Skeletal muscle satellite cell (primary cell): Measurements from ENCODE around the gene ZDHHC14.

Experiments used
- H3K27me3 ChIP-seq: 2 replicates; pipeline ENCODE4 v1.7.0; 2013; ENCODE audit warnings: low read length; ENCODE audit not compliant: control insufficient read depth, insufficient read depth
- H3K36me3 ChIP-seq: 2 replicates; pipeline ENCODE4 v1.7.0; 2013; ENCODE audit warnings: mild to moderate bottlenecking, control low read depth, low read length; ENCODE audit not compliant: insufficient read depth
- H3K4me1 ChIP-seq: 2 replicates; pipeline ENCODE4 v1.7.0; 2013; ENCODE audit warnings: low read length; ENCODE audit not compliant: control insufficient read depth, insufficient read depth
- H3K4me2 ChIP-seq: 2 replicates; pipeline ENCODE4 v1.7.0; 2013; ENCODE audit warnings: mild to moderate bottlenecking, low read length
- H3K4me3 ChIP-seq: 2 replicates; pipeline ENCODE4 v1.7.0; 2013; ENCODE audit warnings: low read length
- H3K9ac ChIP-seq: 2 replicates; pipeline ENCODE4 v1.7.0; 2013; ENCODE audit warnings: mild to moderate bottlenecking, low read depth, low read length, moderate library complexity
- H3K9me3 ChIP-seq: replicated peaks from 2 replicates; pipeline ENCODE4 v1.7.0; 2013; ENCODE audit warnings: mild to moderate bottlenecking, control low read depth, low read length

ZDHHC14 gene

DNA sequence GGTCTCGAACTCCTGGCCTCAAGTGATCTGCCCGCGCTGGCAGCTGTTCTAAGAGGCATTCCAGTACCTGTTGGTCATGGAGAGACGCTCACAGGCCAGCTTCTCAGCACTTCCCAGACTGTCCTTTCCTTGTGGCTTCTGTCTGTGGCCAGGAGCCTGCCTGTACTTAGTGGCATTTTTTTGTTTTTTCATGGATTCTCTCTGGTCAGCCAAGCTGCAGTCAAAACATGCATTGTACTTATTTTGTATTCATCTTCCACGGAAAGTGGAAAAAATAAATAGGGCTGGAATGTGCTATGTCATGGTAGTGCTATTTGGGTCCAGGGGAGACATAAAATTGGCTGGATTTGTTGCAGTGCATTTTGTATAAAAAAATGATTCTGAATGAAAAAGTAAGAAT lies 29.1 kb downstream of the ZDHHC14 start:
- no peak overlapping the region for H3K4me3 ChIP-seq
- H3K9me3 ChIP-seq = no peaks in the 10 kb centered on the region
- H3K36me3 ChIP-seq = no peaks in the 10 kb centered on the region
- H3K9ac ChIP-seq = no peak overlapping the region
- H3K4me1 ChIP-seq = no peaks in the 10 kb centered on the region
- H3K27me3 ChIP-seq = no peaks in the 10 kb centered on the region
- H3K4me2 ChIP-seq = no peak overlapping the region

DNA sequence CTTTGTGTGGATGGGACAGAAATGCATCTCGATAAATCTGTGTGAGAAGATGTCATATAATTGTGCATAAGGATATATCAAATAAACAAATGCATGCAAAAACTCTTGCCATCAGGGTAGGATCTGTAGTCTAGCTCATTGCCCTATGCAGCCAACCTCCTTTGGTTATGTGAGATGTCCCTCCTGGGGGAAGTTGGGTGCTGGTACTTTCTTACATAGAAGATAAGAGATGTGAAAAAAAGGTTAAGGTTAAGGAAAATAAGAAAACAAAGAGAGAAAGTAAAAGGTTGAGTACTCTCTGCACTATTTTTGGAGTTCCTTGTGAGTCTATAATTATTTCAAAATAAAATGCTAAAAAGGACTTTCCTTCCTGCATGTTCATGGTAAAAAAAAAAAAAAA lies 30.4 kb downstream of the ZDHHC14 start:
- no peaks in the 10 kb centered on the region for H3K27me3 ChIP-seq
- no peak overlapping the region for H3K4me3 ChIP-seq
- H3K9me3 ChIP-seq = no peaks in the 10 kb centered on the region
- H3K36me3 ChIP-seq = no peaks in the 10 kb centered on the region
- no peak overlapping the region for H3K9ac ChIP-seq
- no peaks in the 10 kb centered on the region for H3K4me1 ChIP-seq
- H3K4me2 ChIP-seq = no peak overlapping the region

DNA sequence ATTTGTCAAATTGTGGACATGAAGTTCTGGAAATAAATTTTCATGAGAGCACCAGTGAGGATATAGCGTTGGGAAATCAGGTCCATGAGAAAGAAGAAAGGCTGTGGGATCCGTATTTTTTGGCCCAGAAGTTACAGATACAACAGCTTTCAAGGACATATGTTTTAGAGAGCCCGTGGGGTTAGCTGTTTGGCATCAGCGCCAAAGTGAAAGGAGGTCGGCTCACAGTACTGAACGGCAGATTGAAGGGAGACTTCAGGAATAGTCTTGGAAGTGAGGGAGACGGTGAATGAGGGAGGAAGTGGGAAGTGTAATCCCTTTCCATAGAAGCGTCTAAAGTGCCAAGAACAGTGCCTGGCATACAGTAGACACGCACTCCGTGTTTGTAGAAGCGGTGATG lies 31.8 kb downstream of the ZDHHC14 start:
- no peaks in the 10 kb centered on the region for H3K4me1 ChIP-seq

DNA sequence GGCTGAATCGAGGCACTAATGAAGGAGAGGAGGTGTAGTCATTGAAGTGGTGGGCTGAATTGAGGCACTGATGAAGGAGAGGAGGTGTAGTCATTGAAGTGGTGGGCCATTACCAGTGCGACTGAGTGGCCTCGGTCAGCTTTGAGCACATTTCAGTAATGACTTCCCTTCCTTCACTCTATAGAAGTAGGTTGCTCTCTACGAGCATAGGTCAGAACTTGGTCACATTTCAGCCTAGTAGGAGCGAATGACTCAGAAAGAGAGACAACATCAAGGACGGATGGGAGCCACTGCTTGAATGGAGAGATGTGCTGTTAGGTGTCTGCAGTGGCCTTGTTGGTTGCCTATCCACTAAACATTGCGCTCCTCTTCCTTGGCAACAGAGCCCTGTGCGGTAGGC lies 39.5 kb downstream of the ZDHHC14 start:
- no peak overlapping the region for H3K4me3 ChIP-seq
- H3K9ac ChIP-seq = no peak overlapping the region
- no peak overlapping the region for H3K4me2 ChIP-seq
- no peaks in the 10 kb centered on the region for H3K36me3 ChIP-seq
- no peaks in the 10 kb centered on the region for H3K27me3 ChIP-seq
- H3K4me1 ChIP-seq = no peaks in the 10 kb centered on the region
- no peaks in the 10 kb centered on the region for H3K9me3 ChIP-seq

More for the DNA sequence above, 31.8 kb downstream of the ZDHHC14 start:
- Histone ChIP-seq H3K4me2 (no peak overlapping the region), H3K36me3 (no peaks in the 10 kb centered on the region), H3K9ac (no peak overlapping the region), H3K27me3 (no peaks in the 10 kb centered on the region), H3K9me3 (no peaks in the 10 kb centered on the region), H3K4me3 (no peak overlapping the region)

DNA sequence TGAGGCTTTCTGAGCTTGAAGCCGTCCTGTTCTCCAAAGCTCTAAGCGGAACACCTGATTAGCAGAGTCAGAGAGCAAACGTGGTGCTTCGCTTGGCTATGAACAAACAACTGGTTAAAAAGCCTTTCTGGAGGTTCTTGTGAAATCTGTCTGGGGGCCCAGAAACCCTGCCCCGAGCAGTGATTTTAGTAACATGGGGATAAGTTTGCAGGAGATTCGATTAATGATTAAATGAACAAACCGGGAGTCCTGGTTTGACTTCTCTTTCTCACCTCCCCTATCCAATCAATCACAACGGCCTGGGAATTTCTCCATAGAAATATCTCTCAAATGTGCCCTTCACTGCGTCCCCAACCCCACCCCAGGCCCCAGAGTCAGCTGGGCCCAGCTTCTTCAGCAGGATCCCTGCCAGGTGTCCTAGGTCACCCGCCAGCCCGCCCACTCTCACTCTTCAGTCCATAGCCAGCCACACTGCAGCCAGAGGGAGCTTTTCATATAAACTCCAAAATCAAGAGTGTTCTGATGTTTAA lies 43.6 kb downstream of the ZDHHC14 start:
- Histone ChIP-seq H3K9me3 (no peaks in the 10 kb centered on the region), H3K4me1 (no peaks in the 10 kb centered on the region), H3K36me3 (no peaks in the 10 kb centered on the region), H3K4me2 (no peak overlapping the region), H3K9ac (no peak overlapping the region), H3K4me3 (no peak overlapping the region), H3K27me3 (peaks cover 2% of the 10 kb centered on the region)

DNA sequence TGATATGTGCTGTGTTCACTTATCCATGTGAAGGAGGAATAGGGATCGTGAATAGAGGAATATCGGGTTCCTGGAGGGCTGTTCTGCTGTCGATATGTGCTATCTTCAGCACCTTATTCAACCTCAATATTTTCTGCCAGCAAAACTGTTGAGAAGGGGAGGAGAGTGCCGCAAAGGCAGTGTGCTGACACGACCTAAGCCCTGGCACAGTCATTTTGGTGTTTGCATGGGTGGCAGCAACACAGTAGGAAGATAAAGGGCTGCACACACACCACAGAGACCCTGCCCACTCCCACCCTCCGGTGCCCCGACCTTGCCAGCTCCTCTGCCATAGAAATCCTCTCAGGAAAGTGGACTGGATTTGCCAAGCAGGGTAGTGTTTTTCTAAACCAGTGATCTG lies 47.0 kb downstream of the ZDHHC14 start:
- no peak overlapping the region for H3K9ac ChIP-seq
- H3K36me3 ChIP-seq = no peaks in the 10 kb centered on the region
- no peak overlapping the region for H3K4me2 ChIP-seq
- H3K4me3 ChIP-seq = no peak overlapping the region
- H3K27me3 ChIP-seq = peaks cover 2% of the 10 kb centered on the region
- H3K4me1 ChIP-seq = no peaks in the 10 kb centered on the region
- no peaks in the 10 kb centered on the region for H3K9me3 ChIP-seq

DNA sequence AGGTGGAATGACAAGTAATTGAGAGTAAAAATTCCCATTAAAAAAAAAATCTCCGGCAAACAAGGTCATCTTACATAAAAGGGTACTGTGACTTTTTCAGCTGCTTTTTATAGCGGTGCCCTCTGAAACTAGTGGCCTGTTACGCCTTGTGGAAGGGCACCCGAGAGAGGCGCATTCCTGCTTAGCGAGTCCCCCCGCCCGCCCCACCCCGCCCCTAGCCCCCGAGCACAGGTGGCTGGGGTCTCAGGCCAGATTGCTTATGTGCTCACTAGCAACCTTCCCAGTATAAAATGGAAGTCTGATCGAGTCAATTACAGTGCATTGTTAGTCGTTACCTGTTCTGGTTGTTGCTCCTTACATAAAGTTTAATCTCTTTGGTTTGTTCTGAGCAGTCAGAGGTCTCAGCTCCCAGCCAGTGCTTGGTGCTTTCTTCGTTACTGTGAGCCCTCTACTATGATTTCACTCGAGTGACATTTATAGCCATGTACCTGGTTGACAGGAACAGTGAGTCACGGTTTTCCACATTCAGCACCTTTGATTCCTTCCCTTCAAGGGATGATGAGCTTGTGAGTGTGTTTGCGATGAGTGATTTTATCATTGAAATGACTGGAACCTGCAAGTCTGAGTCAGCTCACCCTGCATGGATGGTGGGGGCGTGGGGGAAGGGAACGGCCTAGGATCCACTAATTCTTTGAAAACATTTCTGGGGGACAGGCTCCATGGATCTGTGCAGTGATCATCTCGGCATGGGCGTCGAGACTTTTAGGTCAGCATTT lies 47.6 kb downstream of the ZDHHC14 start:
- Histone ChIP-seq H3K27me3 (peaks cover 2% of the 10 kb centered on the region), H3K4me3 (no peak overlapping the region), H3K36me3 (no peaks in the 10 kb centered on the region), H3K4me1 (no peaks in the 10 kb centered on the region), H3K9ac (no peak overlapping the region), H3K9me3 (no peaks in the 10 kb centered on the region), H3K4me2 (no peak overlapping the region)

DNA sequence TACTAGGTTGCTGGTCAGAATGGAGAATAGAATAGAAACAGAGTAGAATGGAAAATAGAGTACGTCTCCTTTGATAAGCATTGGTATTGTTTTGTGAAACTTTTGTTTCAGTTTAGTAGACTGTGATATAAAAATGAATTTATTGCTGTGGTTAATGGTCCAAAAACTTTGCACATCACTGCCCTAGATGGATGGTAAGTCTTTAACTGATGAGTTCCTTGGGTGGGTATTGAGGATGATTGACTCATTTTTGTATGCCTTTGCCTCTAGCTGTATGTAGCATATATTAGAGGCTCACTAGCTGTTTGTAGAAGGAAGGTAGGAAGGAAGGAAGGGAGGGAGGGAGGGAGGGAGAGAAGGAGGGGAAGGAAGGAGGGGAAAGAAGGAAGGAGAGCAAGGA lies 48.3 kb downstream of the ZDHHC14 start:
- Histone ChIP-seq H3K27me3 (peaks cover 2% of the 10 kb centered on the region), H3K9ac (no peak overlapping the region), H3K4me3 (no peak overlapping the region), H3K9me3 (no peaks in the 10 kb centered on the region), H3K4me1 (no peaks in the 10 kb centered on the region), H3K4me2 (no peak overlapping the region), H3K36me3 (no peaks in the 10 kb centered on the region)

DNA sequence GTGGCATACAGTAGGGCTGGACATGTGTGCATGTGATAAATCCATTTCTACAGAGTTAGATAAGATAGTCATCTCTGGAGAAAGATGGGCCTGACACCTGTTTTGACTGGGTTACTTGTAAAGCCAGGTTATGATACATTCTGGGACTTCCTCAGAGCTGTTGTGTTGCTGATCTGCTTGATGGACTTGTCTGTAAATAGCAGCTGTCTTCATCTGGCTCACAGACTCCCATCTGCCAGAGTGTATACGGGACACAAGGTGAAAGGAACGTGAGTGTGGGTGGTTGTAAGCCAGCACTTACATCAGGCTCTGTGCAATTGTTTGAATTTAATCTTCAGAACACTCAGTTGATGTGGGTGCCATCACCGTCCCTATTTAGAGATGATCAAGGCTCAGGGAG lies 49.8 kb downstream of the ZDHHC14 start:
- no peaks in the 10 kb centered on the region for H3K36me3 ChIP-seq
- H3K4me1 ChIP-seq = peaks cover 5% of the 10 kb centered on the region
- H3K4me3 ChIP-seq = no peak overlapping the region
- no peaks in the 10 kb centered on the region for H3K9me3 ChIP-seq
- H3K27me3 ChIP-seq = peaks cover 2% of the 10 kb centered on the region
- H3K9ac ChIP-seq = no peak overlapping the region
- H3K4me2 ChIP-seq = no peak overlapping the region

DNA sequence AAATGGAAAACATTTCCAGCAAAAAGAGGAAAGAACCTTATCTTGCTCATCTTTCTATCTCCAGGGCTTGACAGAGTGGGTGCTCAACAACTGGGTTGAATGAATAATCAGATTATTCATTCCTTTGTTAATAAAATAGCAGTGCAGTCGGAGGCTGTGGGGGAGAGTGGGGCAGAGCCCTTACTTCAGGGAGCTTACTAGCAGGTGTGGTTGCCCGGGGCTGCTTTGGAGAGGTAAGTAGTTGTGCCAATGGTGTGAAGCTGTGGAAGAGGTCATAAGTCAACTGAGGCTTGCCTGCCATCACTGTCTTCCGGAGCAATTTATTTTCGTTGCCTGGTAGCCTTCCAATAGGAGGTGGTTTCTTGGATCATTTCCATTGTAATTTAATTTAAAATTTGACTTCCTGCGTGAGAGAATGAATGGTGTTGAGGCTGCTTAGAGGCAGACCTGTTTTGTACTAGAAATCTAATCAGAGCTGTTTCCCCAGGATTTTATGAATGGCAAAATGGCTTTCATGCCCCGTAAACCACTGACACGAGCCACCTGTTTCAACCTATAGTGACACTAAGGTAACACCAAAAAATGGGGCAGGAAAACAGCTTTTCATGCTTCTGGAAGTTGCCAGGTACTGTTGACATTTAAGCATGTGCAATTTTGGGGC lies 51.4 kb downstream of the ZDHHC14 start:
- H3K4me3 ChIP-seq = no peak overlapping the region
- H3K36me3 ChIP-seq = no peaks in the 10 kb centered on the region
- no peak overlapping the region for H3K9ac ChIP-seq

DNA sequence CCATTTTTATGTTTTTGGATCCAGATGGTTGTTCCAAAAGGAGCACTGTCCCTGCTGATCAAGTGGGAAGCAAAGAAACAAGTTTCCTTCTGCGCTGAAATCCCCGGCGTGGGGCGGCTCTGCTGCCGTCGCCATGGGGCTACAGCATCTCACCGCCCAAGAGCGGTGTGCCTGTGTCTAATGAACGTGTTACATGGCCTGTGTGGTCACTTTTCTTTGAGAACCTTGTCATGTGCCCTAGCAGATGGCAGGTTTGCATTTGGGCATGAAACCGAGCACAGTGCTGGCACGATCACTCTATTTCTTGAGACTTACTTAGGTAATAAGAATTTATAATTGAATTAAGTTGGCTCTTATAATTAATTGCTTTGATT lies 51.9 kb downstream of the ZDHHC14 start:
- no peak overlapping the region for H3K9ac ChIP-seq
- H3K27me3 ChIP-seq = no peaks in the 10 kb centered on the region
- H3K36me3 ChIP-seq = no peaks in the 10 kb centered on the region
- H3K4me1 ChIP-seq = peaks cover 5% of the 10 kb centered on the region
- no peak overlapping the region for H3K4me2 ChIP-seq
- no peak overlapping the region for H3K4me3 ChIP-seq
- H3K9me3 ChIP-seq = no peaks in the 10 kb centered on the region

More for the DNA sequence above, 51.4 kb downstream of the ZDHHC14 start:
- no peaks in the 10 kb centered on the region for H3K9me3 ChIP-seq
- H3K4me1 ChIP-seq = peaks cover 5% of the 10 kb centered on the region
- no peaks in the 10 kb centered on the region for H3K27me3 ChIP-seq
- no peak overlapping the region for H3K4me2 ChIP-seq

DNA sequence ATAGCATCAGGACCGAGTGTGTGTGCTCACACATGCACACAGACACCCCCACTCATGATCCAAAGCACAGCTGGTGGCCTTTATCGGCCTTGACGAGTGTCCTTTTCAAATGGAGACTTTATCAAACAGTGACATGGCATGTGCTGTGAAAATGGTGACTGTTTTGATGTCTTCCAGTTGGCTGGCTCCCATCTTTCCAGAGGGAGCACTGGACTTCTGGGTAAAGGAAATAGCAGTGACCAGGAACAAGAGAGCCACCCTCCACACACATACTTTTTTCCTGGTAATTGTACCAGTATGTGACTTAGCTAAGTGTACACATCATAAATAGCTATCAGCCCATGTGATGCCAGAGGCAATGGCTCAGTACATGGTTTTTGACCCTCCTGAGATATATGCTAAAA lies 52.7 kb downstream of the ZDHHC14 start:
- H3K4me3 ChIP-seq = no peak overlapping the region
- H3K9me3 ChIP-seq = no peaks in the 10 kb centered on the region
- H3K27me3 ChIP-seq = no peaks in the 10 kb centered on the region
- no peak overlapping the region for H3K9ac ChIP-seq
- no peak overlapping the region for H3K4me2 ChIP-seq
- H3K4me1 ChIP-seq = peaks cover 5% of the 10 kb centered on the region
- H3K36me3 ChIP-seq = no peaks in the 10 kb centered on the region
